ENCODE data around the gene SYT8.

GRCh38 chr11:1845561-1846452, 11.0 kb downstream of the SYT8 start:
- no peak for TF ChIP-seq CTCF (IDR thresholded peaks at IDR 0.05 in 4 of 5, conservative IDR thresholded peaks at IDR 0.05 in 1 of 5)
- no peak for TF ChIP-seq POLR2A (IDR thresholded peaks at IDR 0.05)

Data from gastrocnemius medialis (tissue), 4 donors.